CD14-positive monocyte (primary cell): ENCODE measurements around the gene RGS17. TPM values are rescaled to one million over a fixed set of nuclear protein-coding genes. Genes with fewer than 3 reads are reported as not detected.

Experiments used
- DNase-seq, 3 donors: peaks; one replicate each; pipeline ENCODE4 v3.0.0-alpha.2; 2011 to 2022
- H2AFZ ChIP-seq: 2 replicates; pipeline ENCODE4 v1.6.0; 2012; ENCODE audit warnings: mild to moderate bottlenecking, low read depth, low read length, inconsistent platforms; ENCODE audit not compliant: insufficient read depth, poor library complexity, severe bottlenecking
- H3K27ac ChIP-seq, 2 donors: 1 replicate in 1 of 2; 2 replicates in 1 of 2; pipeline ENCODE4 v1.5.1; 2012 to 2013; ENCODE audit warnings: low read length in 2 of 2, control low read depth in 1 of 2, inconsistent platforms in 1 of 2, low read depth in 1 of 2, mild to moderate bottlenecking in 1 of 2
- H3K27me3 ChIP-seq, 2 donors: one replicate each; pipeline versions ENCODE4 v1.6.0 to v1.6.1; 2011 to 2013; ENCODE audit warnings: low read length in 2 of 2; ENCODE audit not compliant: control insufficient read depth in 2 of 2, insufficient read depth in 2 of 2
- H3K36me3 ChIP-seq, 2 donors: replicated peaks in 1 of 2; 1 replicate in 1 of 2; 2 replicates in 1 of 2; pipeline versions ENCODE4 v1.5.1 to v1.6.1; 2012 to 2013; ENCODE audit warnings: low read length in 2 of 2, control low read depth in 1 of 2, inconsistent platforms in 1 of 2, mild to moderate bottlenecking in 1 of 2; ENCODE audit not compliant: insufficient read depth in 2 of 2, control insufficient read depth in 1 of 2
- H3K4me1 ChIP-seq, 2 donors: 1 replicate in 1 of 2; 2 replicates in 1 of 2; pipeline versions ENCODE4 v1.5.1 to v1.6.1; 2012 to 2013; ENCODE audit warnings: low read length in 2 of 2, control low read depth in 1 of 2, inconsistent platforms in 1 of 2, mild to moderate bottlenecking in 1 of 2, moderate library complexity in 1 of 2; ENCODE audit not compliant: insufficient read depth in 2 of 2, control insufficient read depth in 1 of 2
- H3K4me2 ChIP-seq: replicated peaks from 2 replicates; pipeline ENCODE3; 2012; ENCODE audit warnings: low read length, moderate library complexity, mild to moderate bottlenecking; ENCODE audit not compliant: poor library complexity, severe bottlenecking; ENCODE audit errors: extremely low read depth
- H3K4me3 ChIP-seq, 3 experiments: fragments of 200-600 bp in 1 of 3; sonication (generic) in 1 of 3; replicated peaks in 1 of 3; 1 replicate in 2 of 3; 2 replicates in 1 of 3; pipeline ENCODE4 v1.5.1; 2011 to 2013; ENCODE audit warnings: low read length in 3 of 3, mild to moderate bottlenecking in 3 of 3, control low read depth in 2 of 3, low read depth in 2 of 3, inconsistent platforms in 1 of 3, moderate library complexity in 1 of 3
- H3K79me2 ChIP-seq: 2 replicates; pipeline ENCODE4 v1.6.0; 2012; ENCODE audit warnings: mild to moderate bottlenecking, control low read depth, inconsistent platforms, low read length, moderate library complexity; ENCODE audit not compliant: insufficient read depth
- H3K9ac ChIP-seq: 2 replicates; pipeline ENCODE4 v1.6.0; 2017; ENCODE audit warnings: low read length, mild to moderate bottlenecking; ENCODE audit not compliant: insufficient read depth, poor library complexity, severe bottlenecking
- H3K9me3 ChIP-seq, 2 donors: replicated peaks in 1 of 2; 1 replicate in 1 of 2; 2 replicates in 1 of 2; pipeline versions ENCODE4 v1.5.1 to v1.6.1; 2012 to 2013; ENCODE audit warnings: low read length in 2 of 2, control low read depth in 1 of 2; ENCODE audit not compliant: control insufficient read depth in 1 of 2, insufficient read depth in 1 of 2
- H4K20me1 ChIP-seq: 2 replicates; pipeline ENCODE4 v1.6.0; 2012; ENCODE audit warnings: mild to moderate bottlenecking, low read length, control low read depth, moderate library complexity; ENCODE audit not compliant: insufficient read depth
- H3K27ac Mint-ChIP-seq, 7 donors: one replicate each; pipeline ENCODE4 v1.8.0; 2020; ENCODE audit warnings: mild to moderate bottlenecking in 7 of 7, mixed read lengths in 7 of 7, moderate library complexity in 6 of 7, inconsistent platforms in 2 of 7
- H3K27me3 Mint-ChIP-seq, 3 donors: one replicate each; pipeline ENCODE4 v1.8.0; 2021 to 2022; ENCODE audit warnings: low read depth in 3 of 3, mild to moderate bottlenecking in 3 of 3, mixed read lengths in 3 of 3, moderate library complexity in 3 of 3, inconsistent platforms in 1 of 3
- H3K36me3 Mint-ChIP-seq, 2 donors: one replicate each; pipeline ENCODE4 v1.8.0; 2020; ENCODE audit warnings: mixed read lengths in 2 of 2, inconsistent platforms in 1 of 2, mild to moderate bottlenecking in 1 of 2
- H3K4me1 Mint-ChIP-seq: one replicate; pipeline ENCODE4 v1.8.0; 2020; ENCODE audit warnings: mild to moderate bottlenecking, mixed read lengths
- H3K4me3 Mint-ChIP-seq, 2 donors: one replicate each; pipeline ENCODE4 v1.8.0; 2020; ENCODE audit warnings: mild to moderate bottlenecking in 2 of 2, mixed read lengths in 2 of 2, moderate library complexity in 1 of 2
- H3K9me3 Mint-ChIP-seq, 7 donors: one replicate each; pipeline ENCODE4 v1.8.0; 2020 to 2022; ENCODE audit warnings: mixed read lengths in 7 of 7, mild to moderate bottlenecking in 6 of 7, moderate library complexity in 6 of 7, inconsistent platforms in 2 of 7
- CTCF ChIP-seq: fragments of 200-600 bp; IDR thresholded peaks from one replicate; pipeline ENCODE4 v1.8.0; 2022; ENCODE audit warnings: antibody characterized with exemption, mild to moderate bottlenecking
- WGBS: methylation state at CpG from one replicate; pipeline ENCODE4 v1.1.5; 2013; ENCODE audit warnings: missing lambda C conversion rate; ENCODE audit not compliant: insufficient coverage; 5-methylcytosine and 5-hydroxymethylcytosine counted together
- intact Hi-C, 2 donors: fragments of 100-400 bp; cut with micrococcal nuclease; formaldehyde crosslinking; loops; one replicate each; pipeline versions ENCODE4 v1.15.0 to v1.15.1; 2023
- polyA plus RNA-seq, 3 donors: library from polyadenylated mRNA; depleted of rRNA in 1 of 3; unstranded in 2 of 3; stranded (reverse) in 1 of 3; fragments of 300-500 nt in 2 of 3; fragments of >200 nt in 1 of 3; fragmentation: Illumina TruSeq in 2 of 3; gene quantifications; 1 replicate in 2 of 3; 2 replicates in 1 of 3; pipeline ENCODE4 v1.2.3, GENCODE V29; 2012 to 2021

Gene RGS17
- polyA plus RNA-seq, 3 donors: not detected

- DNase-seq: no peak
- no peak overlapping the region for H3K4me3 Mint-ChIP-seq
- TF ChIP-seq CTCF: no peak
These were observed 26.9 kb downstream of the RGS17 start for GRCh38 chr6:153104220-153104619.

DNA sequence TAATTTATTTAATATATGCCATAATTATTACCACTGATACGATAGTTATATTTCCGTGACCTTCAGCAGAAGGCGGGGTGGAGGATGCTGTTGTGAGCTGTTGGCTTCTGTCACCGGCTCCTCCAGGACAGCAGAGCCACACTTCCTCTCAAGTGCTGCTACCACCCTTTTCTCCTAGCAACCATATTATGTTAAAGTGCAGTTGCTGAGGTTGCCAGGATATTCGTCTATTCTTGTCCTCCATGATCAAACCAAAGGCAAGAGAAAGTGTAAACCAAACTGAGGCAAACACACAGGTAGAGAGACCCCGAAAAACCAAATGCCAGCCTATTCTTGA, 27.8 kb downstream of the RGS17 start:
- H3K27me3 ChIP-seq: no peaks in the 10 kb centered on the region
- DNase-seq: no peak
- no peak for TF ChIP-seq CTCF
- H3K36me3 Mint-ChIP-seq: no peaks in the 10 kb centered on the region
- H3K4me2 ChIP-seq: no peak overlapping the region
- no peak overlapping the region for H3K9ac ChIP-seq
- no peaks in the 10 kb centered on the region for H3K9me3 ChIP-seq
- H3K4me1 Mint-ChIP-seq: peaks cover 5% of the 10 kb centered on the region
- no peaks in the 10 kb centered on the region for H4K20me1 ChIP-seq
- H3K36me3 ChIP-seq: no peaks in the 10 kb centered on the region
- no peak overlapping the region for H3K27ac ChIP-seq
- H2AFZ ChIP-seq: no peak overlapping the region
- intact Hi-C loops: no loop called here
- no CpG with 5 or more reads among the region's 6 CpGs for WGBS
- no peak overlapping the region for H3K4me3 ChIP-seq
- peaks cover 0 to 3% (median 0%) of the 10 kb centered on the region in 7 donors for H3K9me3 Mint-ChIP-seq
- H3K4me3 Mint-ChIP-seq: no peak overlapping the region
- H3K4me1 ChIP-seq: no peaks in the 10 kb centered on the region
- H3K27ac Mint-ChIP-seq: no peak overlapping the region
- no peaks in the 10 kb centered on the region for H3K79me2 ChIP-seq
- peaks cover 0 to 6% (median 3%) of the 10 kb centered on the region in 3 donors for H3K27me3 Mint-ChIP-seq

More at GRCh38 chr6:153104220-153104619, 26.9 kb downstream of the RGS17 start:
- Mint-ChIP-seq H3K27me3 (peaks cover 0 to 6% (median 3%) of the 10 kb centered on the region in 3 donors), H3K36me3 (no peaks in the 10 kb centered on the region), H3K9me3 (peaks cover 0 to 3% (median 0%) of the 10 kb centered on the region in 7 donors), H3K27ac (no peak overlapping the region), H3K4me1 (peaks cover 5% of the 10 kb centered on the region)
- H3K4me1 ChIP-seq: no peaks in the 10 kb centered on the region
- WGBS: no CpG with 5 or more reads among the region's 4 CpGs
- H3K9me3 ChIP-seq: no peaks in the 10 kb centered on the region
- H4K20me1 ChIP-seq: no peaks in the 10 kb centered on the region
- no peaks in the 10 kb centered on the region for H3K27me3 ChIP-seq
- H3K4me2 ChIP-seq: no peak overlapping the region
- H3K36me3 ChIP-seq: no peaks in the 10 kb centered on the region
- H2AFZ ChIP-seq: no peak overlapping the region
- H3K4me3 ChIP-seq: no peak overlapping the region
- H3K79me2 ChIP-seq: no peaks in the 10 kb centered on the region
- H3K9ac ChIP-seq: no peak overlapping the region
- intact Hi-C loops: no loop called here
- no peak overlapping the region for H3K27ac ChIP-seq
